Coronary artery (tissue), 2 donors: ENCODE measurements around the gene WDR64.
A peak's percentile ranks its signal among the peaks of the same experiment; 100 is the strongest.

Source experiments
- DNase-seq: peaks from one replicate; pipeline ENCODE4 v3.0.0-alpha.2; 2017; ENCODE audit warnings: low spot score
- H3K27ac ChIP-seq, 2 donors: fragments of 200-600 bp; sonication (generic); one replicate each; pipeline ENCODE4 v1.5.1; 2016 to 2019
- H3K4me3 ChIP-seq: fragments of 200-600 bp; sonication (generic); 2 replicates; pipeline ENCODE4 v1.5.1; 2016; ENCODE audit warnings: mild to moderate bottlenecking, moderate library complexity
- CTCF ChIP-seq: fragments of 200-600 bp; sonication (generic); IDR thresholded peaks from one replicate; pipeline ENCODE4 v1.5.1; 2019; ENCODE audit warnings: antibody characterized with exemption

The WDR64 gene

GRCh38 chr1:241641773-241642592, 10.1 kb upstream of the WDR64 start:
- Histone ChIP-seq H3K4me3 (no peak overlapping the region), H3K27ac (peak overlapping the region in 1 of 2 donors; percentile 92)
- TF ChIP-seq CTCF = no peak
- no peak for DNase-seq

GRCh38 chr1:241642593-241642944, 9.5 kb upstream of the WDR64 start:
- no peak for TF ChIP-seq CTCF
- no peak overlapping the region for H3K4me3 ChIP-seq
- no peak for DNase-seq
- peak overlapping the region in 1 of 2 donors; percentile 26 for H3K27ac ChIP-seq

- no peak overlapping the region for H3K27ac ChIP-seq
- DNase-seq = no peak
- no peak overlapping the region for H3K4me3 ChIP-seq
- no peak for TF ChIP-seq CTCF
Measured at GRCh38 chr1:241644259-241644658, 7.8 kb upstream of the WDR64 start.

- peak overlapping the region; percentile 34 to 37 for H3K27ac ChIP-seq
- no peak for DNase-seq
Measured at GRCh38 chr1:241645199-241645598, 6.9 kb upstream of the WDR64 start.

GRCh38 chr1:241646201-241646600, 5.9 kb upstream of the WDR64 start:
- Histone ChIP-seq H3K27ac (no peak overlapping the region), H3K4me3 (no peak overlapping the region)
- no peak for TF ChIP-seq CTCF
- no peak for DNase-seq

More at GRCh38 chr1:241645199-241645598, 6.9 kb upstream of the WDR64 start:
- no peak overlapping the region for H3K4me3 ChIP-seq
- no peak for TF ChIP-seq CTCF

- DNase-seq = no peak
- no peak for TF ChIP-seq CTCF
- no peak overlapping the region for H3K27ac ChIP-seq
- H3K4me3 ChIP-seq = no peak overlapping the region
Measured at GRCh38 chr1:241647658-241648057, 4.4 kb upstream of the WDR64 start.

- no peak for TF ChIP-seq CTCF
Measured at GRCh38 chr1:241648159-241648558, 3.9 kb upstream of the WDR64 start.

More at GRCh38 chr1:241648159-241648558, 3.9 kb upstream of the WDR64 start:
- Histone ChIP-seq H3K4me3 (no peak overlapping the region), H3K27ac (no peak overlapping the region)
- DNase-seq = no peak
